OCI-LY1 (cell line): Measurements from ENCODE around the gene WNT7B.

Experiments
- H2AFZ ChIP-seq: fragments of 200-600 bp; sonication (generic), shearing (Covaris generic); 2 replicates; pipeline ENCODE4 v1.6.0; 2014; ENCODE audit warnings: antibody characterized with exemption, mild to moderate bottlenecking, low read length
- H3F3A ChIP-seq: fragments of 200-600 bp; sonication (generic), shearing (Covaris generic); 2 replicates; pipeline ENCODE4 v1.6.0; 2014; ENCODE audit warnings: mild to moderate bottlenecking, antibody characterized with exemption, low read length, moderate library complexity; ENCODE audit not compliant: insufficient read depth
- H3K27ac ChIP-seq: fragments of 200-600 bp; sonication (generic); 2 replicates; pipeline ENCODE4 v1.5.1; 2014; ENCODE audit warnings: low read length, mixed run types, mild to moderate bottlenecking, low read depth; ENCODE audit not compliant: poor library complexity, severe bottlenecking
- H3K27me3 ChIP-seq: fragments of 200-600 bp; sonication (generic); 2 replicates; pipeline ENCODE4 v1.6.0; 2014; ENCODE audit warnings: antibody characterized with exemption, mild to moderate bottlenecking, low read length, moderate library complexity; ENCODE audit not compliant: insufficient read depth
- H3K36me3 ChIP-seq: fragments of 200-600 bp; sonication (generic); 2 replicates; pipeline ENCODE4 v1.6.1; 2014; ENCODE audit warnings: mild to moderate bottlenecking, antibody characterized with exemption, low read length, moderate library complexity, mixed read lengths; ENCODE audit not compliant: insufficient read depth
- H3K4me1 ChIP-seq: fragments of 200-600 bp; sonication (generic); 2 replicates; pipeline ENCODE4 v1.5.1; 2014; ENCODE audit warnings: mild to moderate bottlenecking, low read length, moderate library complexity; ENCODE audit not compliant: insufficient read depth, severe bottlenecking
- H3K4me2 ChIP-seq: fragments of 200-600 bp; sonication (generic), shearing (Covaris generic); 2 replicates; pipeline ENCODE4 v1.6.1; 2014; ENCODE audit warnings: low read length
- H3K4me3 ChIP-seq: fragments of 200-600 bp; sonication (generic); 2 replicates; pipeline ENCODE4 v1.5.1; 2014; ENCODE audit warnings: low read length, low read depth, mild to moderate bottlenecking, mixed read lengths; ENCODE audit not compliant: poor library complexity, severe bottlenecking
- H3K79me2 ChIP-seq: fragments of 200-600 bp; shearing (Covaris generic); 2 replicates; pipeline ENCODE4 v1.6.1; 2016; ENCODE audit warnings: mixed run types, low read length, mixed read lengths; ENCODE audit not compliant: insufficient read depth
- H3K9ac ChIP-seq: fragments of 200-600 bp; sonication (generic), shearing (Covaris generic); 2 replicates; pipeline ENCODE4 v1.6.1; 2014; ENCODE audit warnings: mild to moderate bottlenecking, low read length, mixed read lengths
- H3K9me2 ChIP-seq: fragments of 200-600 bp; sonication (generic), shearing (Covaris generic); 2 replicates; pipeline ENCODE4 v1.6.1; 2014; ENCODE audit warnings: low read depth, mild to moderate bottlenecking, low read length, mixed read lengths
- H3K9me3 ChIP-seq: fragments of 200-600 bp; shearing (Covaris generic); 2 replicates; pipeline ENCODE4 v1.6.1; 2014; ENCODE audit warnings: low read length, mixed read lengths
- H4K20me1 ChIP-seq: fragments of 200-600 bp; sonication (generic), shearing (Covaris generic); 2 replicates; pipeline ENCODE4 v1.6.0; 2016; ENCODE audit warnings: mild to moderate bottlenecking, low read length; ENCODE audit not compliant: insufficient read depth
- CTCF ChIP-seq: fragments of 200-600 bp; sonication (generic), shearing (Covaris generic); IDR thresholded peaks from 2 replicates; pipeline ENCODE4 v1.5.1; 2017; ENCODE audit warnings: mild to moderate bottlenecking, antibody characterized with exemption, low read length, moderate library complexity, mixed read lengths
- EZH2 ChIP-seq: fragments of 200-600 bp; sonication (generic), shearing (Covaris generic); IDR thresholded peaks from 2 replicates; pipeline ENCODE4 v1.8.0; 2017; ENCODE audit warnings: borderline replicate concordance, mixed run types, mild to moderate bottlenecking, antibody characterized with exemption, low read length, moderate library complexity, mixed read lengths

The WNT7B gene

GRCh38 chr22:45892681-45893461 lies 84.1 kb downstream of the WNT7B start:
- Histone ChIP-seq H3K9me3 (no peaks in the 10 kb centered on the region), H2AFZ (no peak overlapping the region), H3K9me2 (no peaks in the 10 kb centered on the region), H3K36me3 (no peaks in the 10 kb centered on the region), H3K79me2 (no peaks in the 10 kb centered on the region), H4K20me1 (no peaks in the 10 kb centered on the region), H3K4me3 (no peak overlapping the region), H3K27ac (no peak overlapping the region), H3K9ac (no peak overlapping the region), H3F3A (no peaks in the 10 kb centered on the region), H3K4me2 (no peak overlapping the region), H3K27me3 (peaks cover 5% of the 10 kb centered on the region; the same call in 1 of the 2 replicates), H3K4me1 (no peaks in the 10 kb centered on the region)
- TF ChIP-seq EZH2 = no peak
- no peak for TF ChIP-seq CTCF

GRCh38 chr22:45891996-45892621 lies 84.9 kb downstream of the WNT7B start:
- no peak overlapping the region for H2AFZ ChIP-seq
- no peak overlapping the region for H3K4me2 ChIP-seq
- H4K20me1 ChIP-seq = no peaks in the 10 kb centered on the region
- H3K4me1 ChIP-seq = no peaks in the 10 kb centered on the region
- no peak overlapping the region for H3K4me3 ChIP-seq
- no peak overlapping the region for H3K9ac ChIP-seq
- no peaks in the 10 kb centered on the region for H3F3A ChIP-seq
- no peak overlapping the region for H3K27ac ChIP-seq
- H3K79me2 ChIP-seq = no peaks in the 10 kb centered on the region
- TF ChIP-seq EZH2 = no peak
- no peak for TF ChIP-seq CTCF
- no peaks in the 10 kb centered on the region for H3K36me3 ChIP-seq
- H3K27me3 ChIP-seq = peaks cover 5% of the 10 kb centered on the region; the same call in 1 of the 2 replicates
- H3K9me3 ChIP-seq = no peaks in the 10 kb centered on the region
- no peaks in the 10 kb centered on the region for H3K9me2 ChIP-seq

- no peaks in the 10 kb centered on the region for H3K9me2 ChIP-seq
- no peak for TF ChIP-seq CTCF
- no peak for TF ChIP-seq EZH2
- H3K4me2 ChIP-seq = no peak overlapping the region
- no peak overlapping the region for H3K9ac ChIP-seq
- no peaks in the 10 kb centered on the region for H3F3A ChIP-seq
- no peaks in the 10 kb centered on the region for H3K4me1 ChIP-seq
- H3K79me2 ChIP-seq = no peaks in the 10 kb centered on the region
- no peaks in the 10 kb centered on the region for H3K9me3 ChIP-seq
- H3K36me3 ChIP-seq = no peaks in the 10 kb centered on the region
- no peak overlapping the region for H3K27ac ChIP-seq
- no peak overlapping the region for H3K4me3 ChIP-seq
- no peak overlapping the region for H2AFZ ChIP-seq
- H3K27me3 ChIP-seq = peaks cover 5% of the 10 kb centered on the region; the same call in 1 of the 2 replicates
- H4K20me1 ChIP-seq = no peaks in the 10 kb centered on the region
Measured at GRCh38 chr22:45891471-45891995, 85.4 kb downstream of the WNT7B start.
